Measurements from ENCODE around the gene SCOC. TPM values are rescaled to one million over a fixed set of nuclear protein-coding genes. Genes with fewer than 3 reads are reported as not detected.

The SCOC gene
- total and polyA plus RNA-seq, 2 of the 13 experiments (the other 11 are each of a cell fraction or from before 2014, with no cell fraction given): 43.8 to 65.2 TPM

GRCh38 chr4:140353786-140354185 lies 19.7 kb upstream of the SCOC start:
- Histone ChIP-seq H3K9ac (ENCODE audit: insufficient read depth, low read depth, low read length) (no peak overlapping the region), H3K4me1 (ENCODE audit: insufficient read depth, low read length) (peaks cover 8% of the 10 kb centered on the region), H3K27me3 (ENCODE audit: control insufficient read depth in 1 of 2, insufficient read depth in 2 of 2, low read length in 2 of 2) (peaks cover 0 to 6% of the 10 kb centered on the region in 2 experiments; a peak in 2 of 5 replicates), H2AFZ (ENCODE audit: low read length) (no peak overlapping the region), H3K4me3 (replicated peaks in 1 of 3; ENCODE audit: insufficient read depth in 1 of 3, low read depth in 2 of 3, low read length in 3 of 3) (no peak overlapping the region), H4K20me1 (ENCODE audit: insufficient read depth, low read length) (no peaks in the 10 kb centered on the region), H3K9me3 (ENCODE audit: low read length) (no peaks in the 10 kb centered on the region), H3K27ac (ENCODE audit: extremely low read length, insufficient read depth, low read length) (no peak overlapping the region), H3K79me2 (ENCODE audit: insufficient read depth, low read length) (no peaks in the 10 kb centered on the region), H3K4me2 (ENCODE audit: low read depth, low read length) (no peak overlapping the region), H3K36me3 (replicated peaks in 1 of 2; ENCODE audit: control insufficient read depth in 1 of 2, insufficient read depth in 2 of 2, low read length in 2 of 2) (no peaks in the 10 kb centered on the region)
- no TSS peak for BruUV-seq (replicated peaks)
- ChIA-PET POLR2A (no interaction called here), CTCF (ENCODE audit: low intra/inter-chr PET ratio, low total read pairs) (no interaction called here)
- DNase-seq (ENCODE audit: low spot score) (no peak), FAIRE-seq (no peak), ATAC-seq (no peak)
- WGBS (ENCODE audit: low lambda C conversion rate): 72% methylated on average over 6 of the region's 6 CpGs
- TF ChIP-seq ZNF276 (CRISPR knock-in tag; IDR thresholded peaks at IDR 0.05; ENCODE audit: low read depth): no peak
- no peak for TF ChIP-seq ZNF296 (CRISPR knock-in tag; conservative IDR thresholded peaks at IDR 0.05)
- TF ChIP-seq ZNF772 (CRISPR knock-in tag; IDR thresholded peaks at IDR 0.05): no peak
- TF ChIP-seq GATAD2A (CRISPR knock-in tag; IDR thresholded peaks at IDR 0.05): no peak
- no peak for TF ChIP-seq CAMTA2 (CRISPR knock-in tag; IDR thresholded peaks at IDR 0.05; ENCODE audit: borderline replicate concordance)
- no peak for TF ChIP-seq TP53 (CRISPR knock-in tag; conservative IDR thresholded peaks at IDR 0.05)
- in situ Hi-C loops (cut with HindIII; ENCODE audit: extremely low pct_ligation_motif_present, low pct_unique_long_range_greater_than_20kb): loop anchor here (10.0 kb wide), 2 partner anchors 261 to 501 kb away; no protein-coding TSS in a partner anchor
- intact Hi-C loops (cut with micrococcal nuclease; ENCODE audit: unreplicated experiment): no loop called here

- no peak for ATAC-seq
- Histone ChIP-seq H3K4me3 (replicated peaks in 1 of 3; ENCODE audit: insufficient read depth in 1 of 3, low read depth in 2 of 3, low read length in 3 of 3) (no peak overlapping the region), H3K9ac (ENCODE audit: insufficient read depth, low read depth, low read length) (no peak overlapping the region), H3K36me3 (replicated peaks in 1 of 2; ENCODE audit: control insufficient read depth in 1 of 2, insufficient read depth in 2 of 2, low read length in 2 of 2) (no peaks in the 10 kb centered on the region), H3K4me2 (ENCODE audit: low read depth, low read length) (no peak overlapping the region), H3K79me2 (ENCODE audit: insufficient read depth, low read length) (no peaks in the 10 kb centered on the region), H4K20me1 (ENCODE audit: insufficient read depth, low read length) (no peaks in the 10 kb centered on the region), H3K4me1 (ENCODE audit: insufficient read depth, low read length) (peaks cover 8% of the 10 kb centered on the region), H3K27me3 (ENCODE audit: control insufficient read depth in 1 of 2, insufficient read depth in 2 of 2, low read length in 2 of 2) (peaks cover 0 to 6% of the 10 kb centered on the region in 2 experiments; a peak in 2 of 5 replicates), H2AFZ (ENCODE audit: low read length) (no peak overlapping the region), H3K9me3 (ENCODE audit: low read length) (no peaks in the 10 kb centered on the region), H3K27ac (ENCODE audit: extremely low read length, insufficient read depth, low read length) (no peak overlapping the region)
- ChIA-PET CTCF (ENCODE audit: low intra/inter-chr PET ratio, low total read pairs) (no interaction called here), POLR2A (no interaction called here)
- in situ Hi-C loops (cut with HindIII; ENCODE audit: extremely low pct_ligation_motif_present, low pct_unique_long_range_greater_than_20kb): loop anchor here (10.0 kb wide), 2 partner anchors 260 to 500 kb away; no protein-coding TSS in a partner anchor
- no TSS peak for BruUV-seq (replicated peaks)
- no peak for TF ChIP-seq ERF (CRISPR knock-in tag; IDR thresholded peaks at IDR 0.05)
- no peak for FAIRE-seq
- no peak for DNase-seq (ENCODE audit: low spot score)
- intact Hi-C loops (cut with micrococcal nuclease; ENCODE audit: unreplicated experiment): no loop called here
- WGBS (ENCODE audit: low lambda C conversion rate): 0% methylated on average over 1 of the region's 1 CpG
Observed at GRCh38 chr4:140355288-140355687, 18.2 kb upstream of the SCOC start.
